K562 (cell line): ENCODE measurements around the gene SPTBN2.

Experiments used
- ATF3 ChIP-seq, 2 experiments: fragments of 450-650 bp in 1 of 2; sonication (generic) in 1 of 2; formaldehyde crosslinking in 1 of 2; IDR thresholded peaks in 1 of 2; conservative IDR thresholded peaks in 1 of 2; 2 replicates each; pipeline versions ENCODE4 v1.6.1 to v1.8.1; 2016 to 2023; ENCODE audit warnings: mild to moderate bottlenecking in 2 of 2, moderate library complexity in 2 of 2, inconsistent platforms in 1 of 2, missing genetic modification reagents in 1 of 2
- BACH1 ChIP-seq: fragments of 200-800 bp; sonication (Bioruptor generic); IDR thresholded peaks from 2 replicates; pipeline ENCODE4 v1.6.1; 2016; ENCODE audit warnings: missing genetic modification characterization, missing compliant biosample characterization
- BCL6 ChIP-seq: fragments of 250-450 bp; sonication (Bioruptor Pico); IDR thresholded peaks from 2 replicates; pipeline ENCODE4 v1.4.0; 2020
- CBX1 ChIP-seq: sonication (generic); IDR thresholded peaks from 2 replicates; pipeline ENCODE4 v1.6.1; 2016; ENCODE audit warnings: antibody characterized with exemption, low read depth, mild to moderate bottlenecking
- POLR2A ChIP-seq: fragments of 450-650 bp; conservative IDR thresholded peaks from 2 replicates; pipeline ENCODE4 v1.6.1; 2016
- RFX5 ChIP-seq: IDR thresholded peaks from 2 replicates; pipeline ENCODE4 v1.6.1; 2011; ENCODE audit warnings: low read depth, mild to moderate bottlenecking, improper control_type of control experiment, low read length
- USF1 ChIP-seq: sonication (generic); formaldehyde crosslinking; IDR thresholded peaks from 2 replicates; pipeline ENCODE4 v1.9.0; 2022; ENCODE audit warnings: mild to moderate bottlenecking, missing genetic modification reagents

GRCh38 chr11:66744485-66745355, 15.7 kb upstream of the SPTBN2 start:
- no peak for TF ChIP-seq CBX1
- no peak for TF ChIP-seq RFX5
- TF ChIP-seq ATF3 (IDR thresholded peaks at IDR 0.05): no peak
- TF ChIP-seq ATF3 (CRISPR knock-in tag; conservative IDR thresholded peaks at IDR 0.05): no peak
- no peak for TF ChIP-seq BACH1 (tag)
- TF ChIP-seq USF1: no peak
- TF ChIP-seq POLR2A: peak; percentile 85
- no peak for TF ChIP-seq BCL6 (CRISPR knock-in tag)
